Testis (tissue), 3 donors: ENCODE data around the gene DHX35. TPM values are rescaled to one million over a fixed set of nuclear protein-coding genes. Genes with fewer than 3 reads are reported as not detected.

Experiments used
- DNase-seq: peaks from one replicate; pipeline ENCODE4 v3.0.0-alpha.2; 2019
- H3K27ac ChIP-seq, 2 donors: fragments of 200-600 bp; sonication (generic); one replicate each; pipeline ENCODE4 v1.5.1; 2019
- H3K27me3 ChIP-seq: fragments of 200-600 bp; sonication (generic); one replicate; pipeline ENCODE4 v1.5.1; 2019
- H3K36me3 ChIP-seq: fragments of 200-600 bp; sonication (generic); one replicate; pipeline ENCODE4 v1.5.1; 2017; ENCODE audit warnings: low read depth; ENCODE audit errors: missing control alignments
- H3K4me1 ChIP-seq: fragments of 200-600 bp; sonication (generic); one replicate; pipeline ENCODE4 v1.5.1; 2019
- H3K4me3 ChIP-seq, 2 donors: fragments of 200-600 bp; sonication (generic); one replicate each; pipeline ENCODE4 v1.5.1; 2017 to 2019
- H3K9me3 ChIP-seq: fragments of 200-600 bp; sonication (generic); one replicate; pipeline ENCODE4 v1.5.1; 2017
- CTCF ChIP-seq, 3 experiments: fragments of 450-650 bp in 2 of 3; fragments of 200-600 bp in 1 of 3; sonication (generic) in 1 of 3; IDR thresholded peaks; one replicate each; pipeline ENCODE4 v1.5.1; 2016 to 2019; ENCODE audit warnings: antibody characterized with exemption in 3 of 3, mild to moderate bottlenecking in 2 of 3, moderate library complexity in 1 of 3
- POLR2A ChIP-seq: fragments of 450-650 bp; IDR thresholded peaks from one replicate; pipeline ENCODE4 v1.6.1; 2017; ENCODE audit warnings: antibody characterized with exemption, mild to moderate bottlenecking, moderate library complexity
- WGBS, 2 donors: methylation state at CpG; one replicate each; pipeline ENCODE4 v1.1.5; 2018; 5-methylcytosine and 5-hydroxymethylcytosine counted together
- intact Hi-C: fragments of 100-400 bp; cut with DNase I; formaldehyde crosslinking; loops from one replicate; pipeline ENCODE4 v1.15.1; 2023; ENCODE audit warnings: low total_unique reads
- polyA plus RNA-seq: library from polyadenylated mRNA; stranded (reverse); fragments of 350-450 nt; fragmentation: Illumina TruSeq; extraction: RNeasy Lipid Tissue Mini Kit (QIAGEN cat#74804); gene quantifications from one replicate; pipeline ENCODE4 v1.2.3, GENCODE V29; 2014; ENCODE audit warnings: low read depth, low replicate concordance; ENCODE audit not compliant: insufficient read depth
- total RNA-seq, 2 donors: library from RNA; depleted of rRNA; stranded (reverse); fragments of >200 nt; gene quantifications; one replicate each; pipeline ENCODE4 v1.2.3, GENCODE V29; 2016

Gene DHX35
- total and polyA plus RNA-seq, 3 donors from 2014 or later = 15.8 to 31.2 (median 26.0) TPM

GRCh38 chr20:38970302-38970701, 8.2 kb downstream of the DHX35 start:
- no peaks in the 10 kb centered on the region for H3K36me3 ChIP-seq
- H3K9me3 ChIP-seq = no peaks in the 10 kb centered on the region
- WGBS, 2 donors = 100% methylated on average over 1 of the region's 1 CpG
- DNase-seq = no peak
- no peak overlapping the region for H3K27ac ChIP-seq
- TF ChIP-seq CTCF (IDR thresholded peaks at IDR 0.05) (no peak), POLR2A (no peak)
- no peaks in the 10 kb centered on the region for H3K4me1 ChIP-seq
- H3K4me3 ChIP-seq = no peak overlapping the region
- no peaks in the 10 kb centered on the region for H3K27me3 ChIP-seq
- intact Hi-C loops = no loop called here

GRCh38 chr20:38973107-38973506, 11.0 kb downstream of the DHX35 start:
- Histone ChIP-seq H3K4me3 (no peak overlapping the region), H3K9me3 (no peaks in the 10 kb centered on the region), H3K36me3 (no peaks in the 10 kb centered on the region), H3K4me1 (no peaks in the 10 kb centered on the region), H3K27me3 (no peaks in the 10 kb centered on the region), H3K27ac (no peak overlapping the region)
- no peak for TF ChIP-seq CTCF (IDR thresholded peaks at IDR 0.05)
- no peak for TF ChIP-seq POLR2A
- intact Hi-C loops = no loop called here
- no peak for DNase-seq

GRCh38 chr20:38973645-38974044, 11.5 kb downstream of the DHX35 start:
- H3K4me1 ChIP-seq = no peaks in the 10 kb centered on the region
- H3K36me3 ChIP-seq = no peaks in the 10 kb centered on the region
- H3K27me3 ChIP-seq = no peaks in the 10 kb centered on the region
- no peak overlapping the region for H3K4me3 ChIP-seq
- no peak overlapping the region for H3K27ac ChIP-seq
- DNase-seq = no peak
- intact Hi-C loops = no loop called here
- 70 to 84% methylated on average over 5 of the region's 5 CpGs for WGBS, 2 donors
- no peak for TF ChIP-seq CTCF (IDR thresholded peaks at IDR 0.05)
- no peak for TF ChIP-seq POLR2A
- H3K9me3 ChIP-seq = no peaks in the 10 kb centered on the region

- Histone ChIP-seq H3K4me1 (no peaks in the 10 kb centered on the region), H3K36me3 (no peaks in the 10 kb centered on the region), H3K4me3 (no peak overlapping the region), H3K27me3 (no peaks in the 10 kb centered on the region), H3K9me3 (no peaks in the 10 kb centered on the region), H3K27ac (no peak overlapping the region)
- no peak for DNase-seq
- intact Hi-C loops = no loop called here
- TF ChIP-seq POLR2A (no peak), CTCF (IDR thresholded peaks at IDR 0.05) (no peak)
- WGBS, 2 donors = 72 to 75% methylated on average over 2 of the region's 2 CpGs
These were observed 13.5 kb downstream of the DHX35 start for GRCh38 chr20:38975539-38976120.

- no peak overlapping the region for H3K4me3 ChIP-seq
- intact Hi-C loops = no loop called here
- no peak overlapping the region for H3K27ac ChIP-seq
- H3K36me3 ChIP-seq = no peaks in the 10 kb centered on the region
- WGBS, 2 donors = 90 to 92% methylated on average over 2 of the region's 2 CpGs
- H3K9me3 ChIP-seq = no peaks in the 10 kb centered on the region
- no peak for TF ChIP-seq CTCF (IDR thresholded peaks at IDR 0.05)
- TF ChIP-seq POLR2A = no peak
- H3K27me3 ChIP-seq = no peaks in the 10 kb centered on the region
- H3K4me1 ChIP-seq = no peaks in the 10 kb centered on the region
- no peak for DNase-seq
These were observed 17.3 kb downstream of the DHX35 start for GRCh38 chr20:38979434-38979833.
